Sigmoid colon (tissue), 7 donors: Measurements from ENCODE around the gene SMTNL2. TPM values are rescaled to one million over a fixed set of nuclear protein-coding genes. Genes with fewer than 3 reads are reported as not detected.

Experiments
- DNase-seq: peaks from one replicate; pipeline ENCODE4 v3.0.0-alpha.2; 2019
- H3K27ac ChIP-seq, 4 donors: fragments of 200-600 bp; sonication (generic); one replicate each; pipeline ENCODE4 v1.5.1; 2016 to 2019; ENCODE audit warnings: mild to moderate bottlenecking in 1 of 4
- H3K27me3 ChIP-seq, 3 donors: fragments of 200-600 bp; sonication (generic); one replicate each; pipeline ENCODE4 v1.5.1; 2019; ENCODE audit warnings: mild to moderate bottlenecking in 1 of 3
- H3K36me3 ChIP-seq, 4 donors: fragments of 200-600 bp; sonication (generic); one replicate each; pipeline ENCODE4 v1.5.1; 2016 to 2019
- H3K4me1 ChIP-seq, 4 donors: fragments of 200-600 bp; sonication (generic); one replicate each; pipeline ENCODE4 v1.5.1; 2017 to 2019
- H3K4me3 ChIP-seq, 4 donors: fragments of 200-600 bp; sonication (generic); one replicate each; pipeline ENCODE4 v1.5.1; 2017 to 2019; ENCODE audit warnings: mild to moderate bottlenecking in 2 of 4, moderate library complexity in 1 of 4
- H3K9me3 ChIP-seq, 4 donors: fragments of 200-600 bp in 3 of 4; sonication (generic) in 3 of 4; one replicate each; pipeline versions ENCODE4 v1.5.1 to v1.6.1; 2013 to 2019
- EP300 ChIP-seq, 4 donors: sonication (generic); formaldehyde crosslinking; IDR thresholded peaks; one replicate each; pipeline ENCODE4 v1.6.1; 2017; ENCODE audit warnings: antibody characterized with exemption in 4 of 4
- POLR2A ChIP-seq, 2 donors: fragments of 450-650 bp; IDR thresholded peaks; one replicate each; pipeline ENCODE4 v1.6.1; 2016; ENCODE audit warnings: antibody characterized with exemption in 2 of 2, mild to moderate bottlenecking in 2 of 2, moderate library complexity in 2 of 2
- POLR2AphosphoS5 ChIP-seq, 4 donors: sonication (generic); formaldehyde crosslinking; IDR thresholded peaks; one replicate each; pipeline ENCODE4 v1.6.1; 2017; ENCODE audit warnings: antibody characterized with exemption in 4 of 4
- WGBS, 2 donors: extraction: QIAGEN DNeasy Blood & Tissue Kit; methylation state at CpG; one replicate each; pipeline ENCODE4 v1.1.7; 2013; 5-methylcytosine and 5-hydroxymethylcytosine counted together
- intact Hi-C: fragments of 100-400 bp; cut with DNase I; formaldehyde crosslinking; loops from one replicate; pipeline ENCODE4 v1.15.1; 2023
- polyA plus RNA-seq, 3 donors: library from polyadenylated mRNA; stranded (reverse); fragments of 200-250 nt; gene quantifications; one replicate each; pipeline ENCODE4 v1.2.3, GENCODE V29; 2013
- total RNA-seq, 4 donors: library from RNA; depleted of rRNA; stranded (reverse); fragments of >200 nt; gene quantifications; one replicate each; pipeline ENCODE4 v1.1.0, GENCODE V29; 2016
- TF ChIP-seq, protein P1 (sequence below), 4 experiments: fragments of 450-650 bp in 3 of 4; fragments of 200-600 bp in 1 of 4; IDR thresholded peaks; one replicate each; pipeline ENCODE4 v1.5.1; 2016 to 2019; ENCODE audit warnings: antibody characterized with exemption in 4 of 4, mild to moderate bottlenecking in 3 of 4, moderate library complexity in 2 of 4
- donor health status: healthy with polysubstance abuse.
- donor health status: Bipolar disorder and iron deficiency.
- donor health status: healthy.

The SMTNL2 gene
- total and polyA plus RNA-seq, 7 donors = 0.33 to 1.9 (median 0.99) TPM; not detected in 1

DNA sequence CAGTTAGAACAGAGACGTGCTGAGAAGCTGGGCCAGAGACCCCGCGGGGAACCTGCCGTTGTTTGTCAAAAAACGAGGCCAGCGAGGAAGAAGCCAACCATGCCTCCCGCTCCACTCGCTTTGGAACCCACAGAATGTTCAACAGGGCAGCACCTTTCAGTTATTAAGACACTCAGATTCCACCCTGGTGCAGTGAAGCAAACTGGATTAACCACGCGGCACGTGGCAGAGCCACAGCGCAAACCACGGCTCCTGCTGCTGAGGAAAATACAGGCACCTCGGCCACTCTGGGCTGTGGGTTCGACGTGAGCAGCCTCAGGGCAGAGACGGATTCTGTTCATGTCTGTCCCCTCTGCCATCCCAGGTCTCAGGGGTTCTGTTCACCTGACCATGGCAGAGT, 32.8 kb downstream of the SMTNL2 start:
- H3K27me3 ChIP-seq = peaks cover 0 to 17% (median 0%) of the 10 kb centered on the region in 3 donors
- no peak overlapping the region for H3K27ac ChIP-seq
- H3K4me3 ChIP-seq = no peak overlapping the region
- DNase-seq = no peak
- no peaks in the 10 kb centered on the region for H3K4me1 ChIP-seq
- 90 to 91% methylated on average over 17 of the region's 17 CpGs for WGBS, 2 donors
- intact Hi-C loops = no loop called here
- no peaks in the 10 kb centered on the region for H3K36me3 ChIP-seq
- no peak for TF ChIP-seq POLR2AphosphoS5 (IDR thresholded peaks at IDR 0.05)
- no peak for TF ChIP-seq POLR2A (IDR thresholded peaks at IDR 0.05)
- TF ChIP-seq, protein P1, sequence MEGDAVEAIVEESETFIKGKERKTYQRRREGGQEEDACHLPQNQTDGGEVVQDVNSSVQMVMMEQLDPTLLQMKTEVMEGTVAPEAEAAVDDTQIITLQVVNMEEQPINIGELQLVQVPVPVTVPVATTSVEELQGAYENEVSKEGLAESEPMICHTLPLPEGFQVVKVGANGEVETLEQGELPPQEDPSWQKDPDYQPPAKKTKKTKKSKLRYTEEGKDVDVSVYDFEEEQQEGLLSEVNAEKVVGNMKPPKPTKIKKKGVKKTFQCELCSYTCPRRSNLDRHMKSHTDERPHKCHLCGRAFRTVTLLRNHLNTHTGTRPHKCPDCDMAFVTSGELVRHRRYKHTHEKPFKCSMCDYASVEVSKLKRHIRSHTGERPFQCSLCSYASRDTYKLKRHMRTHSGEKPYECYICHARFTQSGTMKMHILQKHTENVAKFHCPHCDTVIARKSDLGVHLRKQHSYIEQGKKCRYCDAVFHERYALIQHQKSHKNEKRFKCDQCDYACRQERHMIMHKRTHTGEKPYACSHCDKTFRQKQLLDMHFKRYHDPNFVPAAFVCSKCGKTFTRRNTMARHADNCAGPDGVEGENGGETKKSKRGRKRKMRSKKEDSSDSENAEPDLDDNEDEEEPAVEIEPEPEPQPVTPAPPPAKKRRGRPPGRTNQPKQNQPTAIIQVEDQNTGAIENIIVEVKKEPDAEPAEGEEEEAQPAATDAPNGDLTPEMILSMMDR (IDR thresholded peaks at IDR 0.05) = no peak
- no peak for TF ChIP-seq EP300 (IDR thresholded peaks at IDR 0.05)
- H3K9me3 ChIP-seq = peaks cover 0 to under 1% (median 0%) of the 10 kb centered on the region in 4 donors

DNA sequence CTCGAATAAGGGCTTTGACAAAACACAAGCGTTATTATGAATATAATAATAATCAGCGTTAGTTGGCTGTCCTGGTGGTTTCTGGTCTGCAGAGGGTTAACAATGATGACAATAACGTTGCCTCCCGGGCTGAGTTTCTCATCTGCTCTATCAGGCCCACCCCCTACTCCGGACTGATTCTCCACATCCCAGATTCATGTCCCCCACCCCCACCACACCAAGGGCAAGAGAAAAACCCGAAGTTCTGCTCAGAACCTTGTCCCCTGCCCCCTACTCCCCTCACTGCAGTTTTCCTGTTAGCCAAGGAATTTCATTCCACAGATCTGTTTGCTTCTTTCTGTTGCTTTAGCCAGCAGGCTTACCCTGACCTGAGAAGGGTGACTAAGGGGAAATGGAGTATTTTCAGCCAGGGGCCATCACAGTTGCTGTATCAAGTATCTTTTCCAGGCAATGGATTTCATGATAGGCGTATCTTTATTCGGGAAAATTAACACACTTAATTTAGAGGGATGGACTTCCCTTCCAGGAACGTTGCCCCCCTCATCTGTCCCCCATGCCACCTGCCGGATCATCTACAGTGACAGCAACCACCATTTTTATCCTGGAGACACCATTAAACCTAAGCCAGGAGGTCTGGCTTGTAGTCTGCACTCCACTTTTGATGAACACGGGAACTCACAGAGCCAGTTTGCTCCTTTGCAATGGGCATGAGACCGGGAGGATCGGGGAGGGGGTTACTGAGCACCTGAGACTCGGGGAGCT, 33.4 kb downstream of the SMTNL2 start:
- TF ChIP-seq POLR2A (IDR thresholded peaks at IDR 0.05) (no peak), POLR2AphosphoS5 (IDR thresholded peaks at IDR 0.05) (no peak), EP300 (IDR thresholded peaks at IDR 0.05) (no peak)
- TF ChIP-seq, protein P1 (IDR thresholded peaks at IDR 0.05) = no peak
- Histone ChIP-seq H3K4me3 (no peak overlapping the region), H3K36me3 (no peaks in the 10 kb centered on the region), H3K27ac (no peak overlapping the region), H3K9me3 (peaks cover 0 to 5% (median 3%) of the 10 kb centered on the region in 4 donors), H3K27me3 (peaks cover 0 to 17% (median 0%) of the 10 kb centered on the region in 3 donors), H3K4me1 (no peaks in the 10 kb centered on the region)
- no peak for DNase-seq
- WGBS, 2 donors = 62 to 68% methylated on average over 15 of the region's 15 CpGs
- intact Hi-C loops = no loop called here

DNA sequence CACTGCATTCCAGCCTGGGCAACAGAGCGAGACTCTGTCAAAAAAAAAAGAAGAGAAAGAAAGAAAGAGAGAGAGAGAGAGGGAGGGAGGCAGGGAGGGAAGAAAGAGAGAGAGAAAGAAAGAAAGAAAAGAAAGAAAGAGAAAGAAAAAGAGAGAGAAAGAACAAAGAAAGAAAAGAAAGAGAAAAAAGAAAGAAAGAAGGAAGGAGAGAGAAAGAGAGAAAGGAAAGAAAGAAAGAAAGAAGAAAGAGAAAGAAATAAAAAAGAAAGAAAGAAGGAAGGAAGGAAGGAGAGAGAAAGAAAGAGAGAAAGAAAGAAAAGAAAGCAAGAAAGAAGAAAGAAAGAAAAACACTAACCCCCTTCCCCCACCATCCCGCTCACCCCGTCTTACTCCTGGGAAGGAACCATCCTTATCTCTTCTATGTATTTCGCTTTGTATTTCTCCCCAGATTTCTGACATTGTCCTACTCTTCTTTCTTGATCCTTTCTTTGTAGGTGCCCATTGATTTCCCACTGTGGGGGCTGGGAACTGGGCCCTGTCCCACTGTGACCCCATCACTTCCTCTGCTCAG, 36.3 kb downstream of the SMTNL2 start:
- H3K27ac ChIP-seq = no peak overlapping the region
- TF ChIP-seq EP300 (IDR thresholded peaks at IDR 0.05) (no peak), POLR2A (IDR thresholded peaks at IDR 0.05) (no peak), POLR2AphosphoS5 (IDR thresholded peaks at IDR 0.05) (no peak)
- TF ChIP-seq, protein P1 (IDR thresholded peaks at IDR 0.05) = no peak
- H3K4me1 ChIP-seq = peaks cover 0 to 8% (median 2%) of the 10 kb centered on the region in 4 donors
- 92 to 94% methylated on average over 4 of the region's 4 CpGs for WGBS, 2 donors
- H3K9me3 ChIP-seq = peaks cover 0 to 5% (median 3%) of the 10 kb centered on the region in 4 donors
- no peak overlapping the region for H3K4me3 ChIP-seq
- intact Hi-C loops = no loop called here
- H3K36me3 ChIP-seq = no peaks in the 10 kb centered on the region
- H3K27me3 ChIP-seq = peaks cover 0 to 17% (median 0%) of the 10 kb centered on the region in 3 donors
- no peak for DNase-seq

DNA sequence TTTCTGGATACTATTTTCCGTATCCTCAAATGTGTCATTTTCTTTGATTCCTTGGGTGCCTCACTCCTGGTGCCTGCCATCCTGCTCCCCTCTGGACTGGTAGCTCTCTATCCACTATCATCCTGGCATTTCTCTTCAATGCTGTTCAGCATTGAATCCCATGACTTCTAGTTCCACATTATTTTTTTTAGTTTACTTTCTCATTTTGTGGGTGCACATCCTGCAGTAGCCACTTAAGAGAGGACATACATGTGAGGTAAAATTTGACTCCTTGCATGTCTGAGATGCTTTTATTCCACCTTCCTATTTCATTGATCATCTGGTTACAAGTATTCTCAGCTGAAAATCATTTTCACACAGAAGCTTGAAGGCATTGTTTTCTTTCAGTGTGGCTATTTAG, 38.0 kb downstream of the SMTNL2 start:
- DNase-seq = no peak
- H3K27me3 ChIP-seq = peaks cover 0 to 10% (median 0%) of the 10 kb centered on the region in 3 donors
- peaks cover 0 to 11% (median 5%) of the 10 kb centered on the region in 4 donors for H3K4me1 ChIP-seq
- no peak overlapping the region for H3K4me3 ChIP-seq
- 97 to 98% methylated on average over 1 of the region's 1 CpG for WGBS, 2 donors
- intact Hi-C loops = no loop called here
- peaks cover 0 to 5% (median 3%) of the 10 kb centered on the region in 4 donors for H3K9me3 ChIP-seq
- TF ChIP-seq EP300 (IDR thresholded peaks at IDR 0.05) = no peak
- TF ChIP-seq, protein P1 (IDR thresholded peaks at IDR 0.05) = no peak
- no peak for TF ChIP-seq POLR2A (IDR thresholded peaks at IDR 0.05)
- TF ChIP-seq POLR2AphosphoS5 (IDR thresholded peaks at IDR 0.05) = no peak
- no peaks in the 10 kb centered on the region for H3K36me3 ChIP-seq
- H3K27ac ChIP-seq = no peak overlapping the region
